ENCODE measurements around the gene ZNF217. TPM values are rescaled to one million over a fixed set of nuclear protein-coding genes. Genes with fewer than 3 reads are reported as not detected.
"Not testable (repeated sequence)": the region's sequence is repeated elsewhere in the genome, so short reads cannot be mapped to it uniquely, and the experiment has no call there.

Gene ZNF217
- total and polyA plus RNA-seq, 2 donors (not counting 1 experiment from before 2014, with no cell fraction given): 15.5 to 92.6 TPM

- no peaks in the 10 kb centered on the region for H3K4me1 ChIP-seq (ENCODE audit: control insufficient read depth in 2 of 2, insufficient read depth in 2 of 2, low read length in 2 of 2)
- no peaks in the 10 kb centered on the region for H3K9me3 ChIP-seq (ENCODE audit: control extremely low read depth in 1 of 3, control insufficient read depth in 2 of 3, insufficient read depth in 1 of 3, low read length in 2 of 3)
- H3K27ac Mint-ChIP-seq: no peak overlapping the region
- no peaks in the 10 kb centered on the region for H3K79me2 ChIP-seq (ENCODE audit: control insufficient read depth, insufficient read depth, low read length)
- no peak overlapping the region for H3K4me3 Mint-ChIP-seq
- CTCF ChIA-PET: interaction anchor here (0.6 to 0.7 kb wide), 2 partner anchors 198 to 385 kb away, joined by 3 read pairs; no protein-coding TSS in a partner anchor
- no peak overlapping the region for H2AFZ ChIP-seq (ENCODE audit: insufficient read depth, low read depth, low read length, poor library complexity, severe bottlenecking)
- no peak for ATAC-seq (ENCODE audit: low read depth)
- H3K36me3 ChIP-seq (replicated peaks in 1 of 2; ENCODE audit: control extremely low read depth in 1 of 2, control insufficient read depth in 1 of 2, extremely low read depth in 1 of 2, insufficient read depth in 2 of 2, low read length in 1 of 2): no peaks in the 10 kb centered on the region
- intact Hi-C loops (cut with micrococcal nuclease): no loop called here
- H3K4me1 Mint-ChIP-seq: peaks cover 2% of the 10 kb centered on the region
- no CpG with 5 or more reads among the region's 2 CpGs for WGBS (ENCODE audit: insufficient coverage)
- H4K20me1 ChIP-seq (ENCODE audit: control insufficient read depth, insufficient read depth, low read length, poor library complexity, severe bottlenecking): no peaks in the 10 kb centered on the region
- no peak for DNase-seq
- no peak overlapping the region for H3K9ac ChIP-seq (ENCODE audit: low read length)
- no peak overlapping the region for H3K4me2 ChIP-seq (replicated peaks; ENCODE audit: low read depth, low read length, poor library complexity, severe bottlenecking)
- H3K27ac ChIP-seq (ENCODE audit: low read length in 2 of 2): no peak overlapping the region
- no peaks in the 10 kb centered on the region for H3K27me3 Mint-ChIP-seq
- H3K4me3 ChIP-seq (ENCODE audit: control extremely low read depth in 1 of 5, extremely low read depth in 1 of 5, insufficient read depth in 1 of 5, low read depth in 2 of 5, low read length in 4 of 5): no peak overlapping the region
- H3K9me3 Mint-ChIP-seq (ENCODE audit: insufficient read depth): no peaks in the 10 kb centered on the region
- TF ChIP-seq CTCF (IDR thresholded peaks at IDR 0.05): no peak
- no peak for TF ChIP-seq EZH2 (IDR thresholded peaks at IDR 0.05; ENCODE audit: borderline replicate concordance, insufficient read depth, low read depth, low read length, poor library complexity, severe bottlenecking)
- no peaks in the 10 kb centered on the region for H3K27me3 ChIP-seq (replicated peaks in 1 of 4; ENCODE audit: control extremely low read depth in 1 of 4, control insufficient read depth in 3 of 4, insufficient read depth in 4 of 4, low read length in 3 of 4)
- POLR2A ChIA-PET: no interaction called here
These were observed 37.8 kb downstream of the ZNF217 start for GRCh38 chr20:53555816-53556215.

- no peak overlapping the region for H3K4me2 ChIP-seq (replicated peaks; ENCODE audit: low read depth, low read length, poor library complexity, severe bottlenecking)
- no peak for ATAC-seq (ENCODE audit: low read depth)
- H3K9ac ChIP-seq (ENCODE audit: low read length): no peak overlapping the region
- ChIA-PET CTCF (interaction anchor here (0.6 to 0.7 kb wide), 2 partner anchors 541 to 646 kb away, joined by 3 to 4 read pairs; no protein-coding TSS in a partner anchor), POLR2A (interaction anchor here (0.6 kb wide), 1 partner anchor 143 kb away, joined by 5 read pairs; no protein-coding TSS in a partner anchor)
- 92% methylated on average over 3 of the region's 4 CpGs for WGBS (ENCODE audit: insufficient coverage)
- no peaks in the 10 kb centered on the region for H3K4me1 ChIP-seq (ENCODE audit: control insufficient read depth in 2 of 2, insufficient read depth in 2 of 2, low read length in 2 of 2)
- TF ChIP-seq CTCF (IDR thresholded peaks at IDR 0.05) (no peak), EZH2 (IDR thresholded peaks at IDR 0.05; ENCODE audit: borderline replicate concordance, insufficient read depth, low read depth, low read length, poor library complexity, severe bottlenecking) (no peak)
- no peak overlapping the region for H3K4me3 Mint-ChIP-seq
- H3K27me3 Mint-ChIP-seq: no peaks in the 10 kb centered on the region
- H3K9me3 ChIP-seq (ENCODE audit: control extremely low read depth in 1 of 3, control insufficient read depth in 2 of 3, insufficient read depth in 1 of 3, low read length in 2 of 3): no peaks in the 10 kb centered on the region
- DNase-seq: no peak
- H3K27ac Mint-ChIP-seq: no peak overlapping the region
- H3K4me1 Mint-ChIP-seq: peaks cover 2% of the 10 kb centered on the region
- intact Hi-C loops (cut with micrococcal nuclease): no loop called here
- no peaks in the 10 kb centered on the region for H3K27me3 ChIP-seq (replicated peaks in 1 of 4; ENCODE audit: control extremely low read depth in 1 of 4, control insufficient read depth in 3 of 4, insufficient read depth in 4 of 4, low read length in 3 of 4)
- no peak overlapping the region for H3K4me3 ChIP-seq (ENCODE audit: control extremely low read depth in 1 of 5, extremely low read depth in 1 of 5, insufficient read depth in 1 of 5, low read depth in 2 of 5, low read length in 4 of 5)
- H3K79me2 ChIP-seq (ENCODE audit: control insufficient read depth, insufficient read depth, low read length): no peaks in the 10 kb centered on the region
- no peak overlapping the region for H3K27ac ChIP-seq (ENCODE audit: low read length in 2 of 2)
- no peak overlapping the region for H2AFZ ChIP-seq (ENCODE audit: insufficient read depth, low read depth, low read length, poor library complexity, severe bottlenecking)
- no peaks in the 10 kb centered on the region for H3K36me3 ChIP-seq (replicated peaks in 1 of 2; ENCODE audit: control extremely low read depth in 1 of 2, control insufficient read depth in 1 of 2, extremely low read depth in 1 of 2, insufficient read depth in 2 of 2, low read length in 1 of 2)
- no peaks in the 10 kb centered on the region for H4K20me1 ChIP-seq (ENCODE audit: control insufficient read depth, insufficient read depth, low read length, poor library complexity, severe bottlenecking)
- H3K9me3 Mint-ChIP-seq (ENCODE audit: insufficient read depth): no peaks in the 10 kb centered on the region
These were observed 38.6 kb downstream of the ZNF217 start for GRCh38 chr20:53555081-53555480.

- DNase-seq; H3K27ac Mint-ChIP-seq; H3K4me2 ChIP-seq (replicated peaks; ENCODE audit: low read depth, low read length, poor library complexity, severe bottlenecking); H3K4me3 ChIP-seq (ENCODE audit: control extremely low read depth in 1 of 5, extremely low read depth in 1 of 5, insufficient read depth in 1 of 5, low read depth in 2 of 5, low read length in 4 of 5); H2AFZ ChIP-seq (ENCODE audit: insufficient read depth, low read depth, low read length, poor library complexity, severe bottlenecking); H3K9me3 Mint-ChIP-seq (ENCODE audit: insufficient read depth); H3K4me1 ChIP-seq (ENCODE audit: control insufficient read depth in 2 of 2, insufficient read depth in 2 of 2, low read length in 2 of 2); POLR2A ChIA-PET; H4K20me1 ChIP-seq (ENCODE audit: control insufficient read depth, insufficient read depth, low read length, poor library complexity, severe bottlenecking); H3K27ac ChIP-seq (ENCODE audit: low read length in 2 of 2); H3K4me3 Mint-ChIP-seq; H3K27me3 ChIP-seq (replicated peaks in 1 of 4; ENCODE audit: control extremely low read depth in 1 of 4, control insufficient read depth in 3 of 4, insufficient read depth in 4 of 4, low read length in 3 of 4); H3K4me1 Mint-ChIP-seq; H3K9ac ChIP-seq (ENCODE audit: low read length); H3K9me3 ChIP-seq (ENCODE audit: control extremely low read depth in 1 of 3, control insufficient read depth in 2 of 3, insufficient read depth in 1 of 3, low read length in 2 of 3); H3K27me3 Mint-ChIP-seq; intact Hi-C loops (cut with micrococcal nuclease); H3K79me2 ChIP-seq (ENCODE audit: control insufficient read depth, insufficient read depth, low read length); CTCF ChIA-PET; H3K36me3 ChIP-seq (replicated peaks in 1 of 2; ENCODE audit: control extremely low read depth in 1 of 2, control insufficient read depth in 1 of 2, extremely low read depth in 1 of 2, insufficient read depth in 2 of 2, low read length in 1 of 2); ATAC-seq (ENCODE audit: low read depth): not testable (repeated sequence)
- WGBS (ENCODE audit: insufficient coverage): 90% methylated on average over 2 of the region's 6 CpGs
These were observed 41.1 kb downstream of the ZNF217 start for GRCh38 chr20:53552572-53552893.

Data from B cell (primary cell).